Transverse colon (tissue), 4 donors: ENCODE results near the gene RYR3.
"Not testable (repeated sequence)": the region's sequence is repeated elsewhere in the genome, so short reads cannot be mapped to it uniquely, and the experiment has no call there.

ENCODE experiments used
- CTCF ChIP-seq, 5 experiments: fragments of 200-600 bp in 3 of 5; fragments of 450-650 bp in 2 of 5; sonication (generic) in 3 of 5; IDR thresholded peaks; 1 replicate in 2 of 5; 2 replicates in 3 of 5; pipeline ENCODE4 v1.5.1; 2016 to 2017; ENCODE audit warnings: antibody characterized with exemption in 5 of 5, inconsistent platforms in 3 of 5, mild to moderate bottlenecking in 2 of 5, moderate library complexity in 1 of 5
- POLR2A ChIP-seq: fragments of 450-650 bp; IDR thresholded peaks from one replicate; pipeline ENCODE4 v1.6.1; 2016; ENCODE audit warnings: antibody characterized with exemption, mild to moderate bottlenecking, moderate library complexity
- POLR2AphosphoS5 ChIP-seq, 3 donors: sonication (generic); formaldehyde crosslinking; IDR thresholded peaks; one replicate each; pipeline ENCODE4 v1.6.1; 2016; ENCODE audit warnings: antibody characterized with exemption in 3 of 3

DNA sequence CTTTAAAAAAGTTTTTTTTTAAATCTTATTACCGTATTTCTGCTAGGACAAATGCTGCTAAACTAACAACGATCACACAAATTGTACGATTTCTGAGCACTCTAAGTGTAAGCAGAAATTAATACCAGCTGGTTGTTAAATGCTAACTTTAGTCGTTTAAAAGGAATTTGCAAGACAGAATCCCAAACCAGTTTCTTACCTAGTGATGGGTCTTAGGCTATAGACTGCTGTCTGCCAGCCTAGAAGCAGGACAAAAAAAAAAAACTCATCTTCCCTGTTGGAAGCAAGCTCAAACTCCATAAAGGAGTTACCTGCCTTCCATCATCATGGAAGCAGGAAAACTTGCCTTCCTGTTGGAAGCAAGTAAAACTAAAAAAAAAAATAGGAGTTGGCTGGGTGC lies 287.6 kb downstream of the RYR3 start:
- TF ChIP-seq CTCF (IDR thresholded peaks at IDR 0.05); POLR2A; POLR2AphosphoS5 (IDR thresholded peaks at IDR 0.05): not testable (repeated sequence)
